GM21576 (cell line): ENCODE results near the gene GRB10.

Experiments used
- ATAC-seq: cut with Tn5 transposase; IDR thresholded peaks from one replicate; pipeline ENCODE4 v1.9.1; 2021; ENCODE audit warnings: mild to moderate bottlenecking, moderate library complexity; ENCODE audit not compliant: unreplicated experiment

GRB10 gene

GRCh38 chr7:50803359-50804337, 21.0 kb upstream of the GRB10 start:
- no peak for ATAC-seq

- no peak for ATAC-seq
Measured at GRCh38 chr7:50801907-50802306, 19.2 kb upstream of the GRB10 start.

GRCh38 chr7:50799873-50800272, 17.2 kb upstream of the GRB10 start:
- ATAC-seq: no peak

GRCh38 chr7:50798126-50798525, 15.4 kb upstream of the GRB10 start:
- ATAC-seq: no peak

GRCh38 chr7:50795831-50796230, 13.1 kb upstream of the GRB10 start:
- no peak for ATAC-seq

GRCh38 chr7:50795253-50795652, 12.6 kb upstream of the GRB10 start:
- ATAC-seq: no peak

GRCh38 chr7:50793947-50794570, 11.4 kb upstream of the GRB10 start:
- ATAC-seq: no peak

GRCh38 chr7:50793120-50793946, 10.6 kb upstream of the GRB10 start:
- ATAC-seq: no peak

- no peak for ATAC-seq
Measured at GRCh38 chr7:50792342-50793119, 9.8 kb upstream of the GRB10 start.

GRCh38 chr7:50791938-50792341, 9.2 kb upstream of the GRB10 start:
- no peak for ATAC-seq

GRCh38 chr7:50791363-50791937, 8.8 kb upstream of the GRB10 start:
- no peak for ATAC-seq

- ATAC-seq: no peak
Measured at GRCh38 chr7:50790381-50790780, 7.7 kb upstream of the GRB10 start.

GRCh38 chr7:50788382-50788781, 5.7 kb upstream of the GRB10 start:
- no peak for ATAC-seq

- ATAC-seq: no peak
Measured at GRCh38 chr7:50787825-50788224, 5.1 kb upstream of the GRB10 start.

GRCh38 chr7:50785346-50785745, 2.6 kb upstream of the GRB10 start:
- ATAC-seq: no peak

GRCh38 chr7:50783801-50784507, 1.3 kb upstream of the GRB10 start:
- ATAC-seq: no peak

- no peak for ATAC-seq
Measured at GRCh38 chr7:50783303-50783702, 607 bp upstream of the GRB10 start.

GRCh38 chr7:50781381-50782293, 1.1 kb downstream of the GRB10 start:
- ATAC-seq: no peak

GRCh38 chr7:50780436-50780835, 2.3 kb downstream of the GRB10 start:
- ATAC-seq: no peak
